Measurements from ENCODE around the gene FFAR3. TPM values are rescaled to one million over a fixed set of nuclear protein-coding genes. Genes with fewer than 3 reads are reported as not detected.
"Not testable (repeated sequence)": the region's sequence is repeated elsewhere in the genome, so short reads cannot be mapped to it uniquely, and the experiment has no call there.

The FFAR3 gene
- total RNA-seq, 6 donors from 2014 or later, result 0.24 TPM; not detected in 5

DNA sequence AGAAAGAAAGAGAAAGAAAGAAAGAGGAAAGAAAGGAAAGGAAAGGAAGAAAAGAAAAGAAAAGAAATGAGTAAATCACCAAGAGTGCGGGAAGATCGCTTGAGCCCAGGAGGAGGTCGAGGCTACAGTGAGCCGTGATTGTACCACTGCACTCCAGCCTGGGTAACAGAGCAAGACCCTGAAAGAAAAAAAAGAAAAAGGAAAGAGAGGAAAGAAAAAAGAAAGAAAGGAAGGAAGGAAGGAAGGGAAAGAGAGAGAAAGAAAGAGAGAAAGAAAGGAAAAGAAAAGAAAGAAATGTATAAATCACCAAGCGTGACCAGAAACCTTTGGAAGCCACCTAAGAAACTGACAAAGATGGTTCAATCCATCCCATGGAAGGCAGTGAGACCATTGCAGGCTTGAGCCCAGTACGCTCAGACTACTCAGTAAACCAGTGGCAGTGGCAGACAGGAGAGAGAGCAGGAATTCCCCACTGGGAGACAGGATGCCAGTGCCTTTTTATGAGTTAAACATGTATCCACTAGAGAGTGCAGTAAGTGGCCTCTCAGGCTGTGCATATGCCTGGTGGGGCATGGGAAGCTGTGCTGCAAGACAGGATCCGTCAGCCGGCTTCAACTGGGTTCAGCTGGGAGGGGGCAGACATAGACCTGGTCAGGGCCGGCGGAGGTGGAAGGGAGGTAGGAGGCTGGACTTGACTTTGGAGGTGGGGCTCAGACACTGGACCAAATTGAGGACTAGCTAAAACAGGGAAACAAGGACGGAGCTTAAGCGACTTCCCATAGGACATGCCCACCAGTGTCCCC lies 17.4 kb downstream of the FFAR3 start:
- peak in 1 of 2 donors; percentile 2 for DNase-seq
- no peak for TF ChIP-seq POLR2AphosphoS5 (IDR thresholded peaks at IDR 0.05)

GRCh38 chr19:35377656-35378055 lies 19.4 kb downstream of the FFAR3 start:
- peaks cover 0 to 3% (median 0%) of the 10 kb centered on the region in 4 donors for H3K9me3 ChIP-seq
- TF ChIP-seq, protein P1, sequence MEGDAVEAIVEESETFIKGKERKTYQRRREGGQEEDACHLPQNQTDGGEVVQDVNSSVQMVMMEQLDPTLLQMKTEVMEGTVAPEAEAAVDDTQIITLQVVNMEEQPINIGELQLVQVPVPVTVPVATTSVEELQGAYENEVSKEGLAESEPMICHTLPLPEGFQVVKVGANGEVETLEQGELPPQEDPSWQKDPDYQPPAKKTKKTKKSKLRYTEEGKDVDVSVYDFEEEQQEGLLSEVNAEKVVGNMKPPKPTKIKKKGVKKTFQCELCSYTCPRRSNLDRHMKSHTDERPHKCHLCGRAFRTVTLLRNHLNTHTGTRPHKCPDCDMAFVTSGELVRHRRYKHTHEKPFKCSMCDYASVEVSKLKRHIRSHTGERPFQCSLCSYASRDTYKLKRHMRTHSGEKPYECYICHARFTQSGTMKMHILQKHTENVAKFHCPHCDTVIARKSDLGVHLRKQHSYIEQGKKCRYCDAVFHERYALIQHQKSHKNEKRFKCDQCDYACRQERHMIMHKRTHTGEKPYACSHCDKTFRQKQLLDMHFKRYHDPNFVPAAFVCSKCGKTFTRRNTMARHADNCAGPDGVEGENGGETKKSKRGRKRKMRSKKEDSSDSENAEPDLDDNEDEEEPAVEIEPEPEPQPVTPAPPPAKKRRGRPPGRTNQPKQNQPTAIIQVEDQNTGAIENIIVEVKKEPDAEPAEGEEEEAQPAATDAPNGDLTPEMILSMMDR (IDR thresholded peaks at IDR 0.05), result no peak
- TF ChIP-seq EP300 (IDR thresholded peaks at IDR 0.05) (no peak), POLR2A (IDR thresholded peaks at IDR 0.05) (no peak), POLR2AphosphoS5 (IDR thresholded peaks at IDR 0.05) (no peak)
- no peaks in the 10 kb centered on the region for H3K36me3 ChIP-seq
- H3K27me3 ChIP-seq, result no peaks in the 10 kb centered on the region
- DNase-seq (no peak), ATAC-seq (ENCODE audit: low FRiP score in 2 of 2) (no peak)
- WGBS, 2 donors, result 39 to 58% methylated on average over 1 of the region's 1 CpG
- H3K4me3 ChIP-seq, result no peak overlapping the region
- no peak overlapping the region for H3K27ac ChIP-seq
- no peaks in the 10 kb centered on the region for H3K4me1 ChIP-seq

More for the DNA sequence above, 17.4 kb downstream of the FFAR3 start:
- Histone ChIP-seq H3K4me1 (no peaks in the 10 kb centered on the region), H3K4me3 (no peak overlapping the region), H3K27me3 (no peaks in the 10 kb centered on the region), H3K9me3 (peaks cover 0 to 3% (median 0%) of the 10 kb centered on the region in 4 donors), H3K27ac (no peak overlapping the region), H3K36me3 (no peaks in the 10 kb centered on the region)
- peak in 1 of 2 donors; percentile 67 for ATAC-seq (ENCODE audit: low FRiP score in 2 of 2)
- WGBS, 2 donors, result 72 to 79% methylated on average over 12 of the region's 12 CpGs

DNA sequence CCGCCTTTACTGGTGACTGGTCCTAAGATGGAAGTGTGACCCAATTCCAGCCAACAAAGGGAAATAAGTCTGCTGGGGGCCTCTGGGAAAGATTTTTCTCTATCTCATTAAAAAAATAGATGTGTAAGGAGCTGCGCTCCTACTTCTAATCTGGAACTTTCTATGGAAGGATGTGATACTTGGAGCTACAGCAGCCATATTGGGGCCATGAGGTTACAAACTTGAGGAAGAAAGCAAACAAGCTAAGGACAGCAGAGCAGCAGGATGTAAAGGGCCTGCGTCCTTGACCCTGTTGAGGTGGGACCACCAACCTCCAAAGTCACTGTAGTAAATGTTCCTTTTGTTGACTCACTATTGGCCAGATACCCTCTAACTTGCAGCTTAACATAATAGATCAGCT lies 20.1 kb downstream of the FFAR3 start:
- Histone ChIP-seq H3K36me3 (no peaks in the 10 kb centered on the region), H3K27me3 (no peaks in the 10 kb centered on the region), H3K27ac (no peak overlapping the region), H3K4me3 (no peak overlapping the region), H3K9me3 (peaks cover 0 to 3% (median 0%) of the 10 kb centered on the region in 4 donors), H3K4me1 (no peaks in the 10 kb centered on the region)
- DNase-seq (no peak), ATAC-seq (ENCODE audit: low FRiP score in 2 of 2) (no peak)
- WGBS, 2 donors, result 90 to 91% methylated on average over 3 of the region's 3 CpGs
- no peak for TF ChIP-seq EP300 (IDR thresholded peaks at IDR 0.05)
- TF ChIP-seq, protein P1 (IDR thresholded peaks at IDR 0.05), result no peak
- no peak for TF ChIP-seq POLR2AphosphoS5 (IDR thresholded peaks at IDR 0.05)
- TF ChIP-seq POLR2A (IDR thresholded peaks at IDR 0.05), result no peak

DNA sequence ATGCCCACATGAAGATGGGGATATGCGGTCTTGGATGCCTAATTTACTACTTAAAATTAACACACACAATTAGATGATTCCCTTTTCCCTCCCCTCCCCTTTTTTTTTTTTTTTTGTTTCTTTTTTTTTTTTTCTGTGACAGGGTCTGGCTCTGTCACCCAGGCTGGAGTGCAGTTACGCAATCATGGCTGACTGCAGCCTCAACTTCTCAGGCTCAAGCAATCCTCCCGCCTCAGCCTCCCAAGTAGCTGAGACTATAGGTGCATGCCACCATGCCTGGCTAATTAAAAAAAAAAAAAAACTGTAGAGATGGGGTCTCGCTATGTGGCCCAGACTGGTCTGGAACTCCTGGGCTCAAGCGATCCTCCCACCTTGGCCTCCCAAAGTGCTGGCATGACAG lies 21.3 kb downstream of the FFAR3 start:
- H3K9me3 ChIP-seq; H3K4me3 ChIP-seq; DNase-seq; H3K27ac ChIP-seq; ATAC-seq (ENCODE audit: low FRiP score in 2 of 2); H3K36me3 ChIP-seq; H3K4me1 ChIP-seq; H3K27me3 ChIP-seq: not testable (repeated sequence)
- 96% methylated on average over 5 of the region's 5 CpGs for WGBS, 2 donors

DNA sequence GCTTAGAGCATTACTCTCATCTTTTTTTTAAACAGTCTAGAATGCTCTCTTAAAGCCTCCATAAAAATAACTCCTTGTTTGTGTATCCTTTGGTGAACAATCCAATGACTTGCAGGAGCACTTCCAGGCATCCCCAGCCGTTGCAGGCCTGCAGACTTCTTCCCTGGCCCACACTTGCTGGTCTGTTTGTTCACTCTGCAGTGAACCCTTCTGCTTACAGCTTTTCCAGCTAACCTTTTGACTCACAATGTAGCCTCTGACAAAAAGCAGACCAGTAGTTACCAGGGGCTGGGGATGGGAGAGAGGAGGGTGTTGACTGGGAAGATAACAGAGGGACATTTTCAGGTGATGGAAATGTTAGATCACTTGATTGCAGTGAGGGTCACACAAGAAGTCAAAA lies 21.7 kb downstream of the FFAR3 start:
- no peak for DNase-seq
- H3K27me3 ChIP-seq, result no peaks in the 10 kb centered on the region
- peaks cover 0 to 7% (median 0%) of the 10 kb centered on the region in 4 donors for H3K9me3 ChIP-seq
- no peak for TF ChIP-seq POLR2A (IDR thresholded peaks at IDR 0.05)
- TF ChIP-seq POLR2AphosphoS5 (IDR thresholded peaks at IDR 0.05), result no peak
- TF ChIP-seq EP300 (IDR thresholded peaks at IDR 0.05), result no peak
- TF ChIP-seq, protein P1 (IDR thresholded peaks at IDR 0.05), result no peak
- 31 to 65% methylated on average over 1 of the region's 1 CpG for WGBS, 2 donors
- no peak overlapping the region for H3K27ac ChIP-seq
- no peak overlapping the region for H3K4me3 ChIP-seq
- no peaks in the 10 kb centered on the region for H3K4me1 ChIP-seq
- no peaks in the 10 kb centered on the region for H3K36me3 ChIP-seq
- no peak for ATAC-seq (ENCODE audit: low FRiP score in 2 of 2)
